AG04449 (cell line): Measurements from ENCODE around the gene HS3ST3A1.

ENCODE experiments used
- CTCF ChIA-PET: fragments of 350-600 bp; formaldehyde crosslinking; extraction: SDS; loops from one replicate; lab custom pipeline; 2021; ENCODE audit warnings: antibody characterized with exemption; lab: Yijun Ruan, JAX
- POLR2A ChIA-PET: fragments of 400-600, 350-600 bp; formaldehyde crosslinking; extraction: SDS; loops from one replicate; lab custom pipeline; 2020; ENCODE audit warnings: antibody characterized with exemption, inconsistent platforms; lab: Yijun Ruan, JAX
- DNase-seq: peaks from one replicate; pipeline ENCODE4 v3.0.0-alpha.2; 2010; ENCODE audit warnings: low read depth, low spot score
- H3K4me3 ChIP-seq: 2 replicates; pipeline ENCODE4 v1.5.1; 2011; ENCODE audit warnings: low read depth, mild to moderate bottlenecking, control low read depth, low read length
- TF ChIP-seq, protein P1 (sequence below): IDR thresholded peaks from one replicate; pipeline ENCODE4 v1.5.1; 2011; ENCODE audit warnings: mild to moderate bottlenecking, moderate library complexity, low read length, control low read depth, inconsistent platforms; ENCODE audit not compliant: insufficient read depth; ENCODE audit errors: missing control alignments

The HS3ST3A1 gene

GRCh38 chr17:13580790-13581189 is 20.9 kb downstream of the HS3ST3A1 start:
- CTCF ChIA-PET: interaction anchor here (1.2 to 1.5 kb wide), 2 partner anchors 12 to 243 kb away, joined by 3 to 4 read pairs; no protein-coding TSS in a partner anchor
- POLR2A ChIA-PET: no interaction called here
- no peak overlapping the region for H3K4me3 ChIP-seq

GRCh38 chr17:13576661-13577526 is 24.8 kb downstream of the HS3ST3A1 start:
- ChIA-PET POLR2A (interaction anchor here (1.0 to 1.1 kb wide), 2 partner anchors 15 to 230 kb away, joined by 3 to 4 read pairs; no protein-coding TSS in a partner anchor), CTCF (interaction anchor here (0.7 to 2.6 kb wide), 11 partner anchors 13 to 724 kb away, joined by 3 to 11 read pairs (median 4); partner anchors contain the start of gene HS3ST3B1)
- TF ChIP-seq, protein P1, sequence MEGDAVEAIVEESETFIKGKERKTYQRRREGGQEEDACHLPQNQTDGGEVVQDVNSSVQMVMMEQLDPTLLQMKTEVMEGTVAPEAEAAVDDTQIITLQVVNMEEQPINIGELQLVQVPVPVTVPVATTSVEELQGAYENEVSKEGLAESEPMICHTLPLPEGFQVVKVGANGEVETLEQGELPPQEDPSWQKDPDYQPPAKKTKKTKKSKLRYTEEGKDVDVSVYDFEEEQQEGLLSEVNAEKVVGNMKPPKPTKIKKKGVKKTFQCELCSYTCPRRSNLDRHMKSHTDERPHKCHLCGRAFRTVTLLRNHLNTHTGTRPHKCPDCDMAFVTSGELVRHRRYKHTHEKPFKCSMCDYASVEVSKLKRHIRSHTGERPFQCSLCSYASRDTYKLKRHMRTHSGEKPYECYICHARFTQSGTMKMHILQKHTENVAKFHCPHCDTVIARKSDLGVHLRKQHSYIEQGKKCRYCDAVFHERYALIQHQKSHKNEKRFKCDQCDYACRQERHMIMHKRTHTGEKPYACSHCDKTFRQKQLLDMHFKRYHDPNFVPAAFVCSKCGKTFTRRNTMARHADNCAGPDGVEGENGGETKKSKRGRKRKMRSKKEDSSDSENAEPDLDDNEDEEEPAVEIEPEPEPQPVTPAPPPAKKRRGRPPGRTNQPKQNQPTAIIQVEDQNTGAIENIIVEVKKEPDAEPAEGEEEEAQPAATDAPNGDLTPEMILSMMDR: no peak
- DNase-seq: no peak
- H3K4me3 ChIP-seq: no peak overlapping the region

More at GRCh38 chr17:13580790-13581189, 20.9 kb downstream of the HS3ST3A1 start:
- TF ChIP-seq, protein P1: no peak
- no peak for DNase-seq

GRCh38 chr17:13575922-13576419 is 25.8 kb downstream of the HS3ST3A1 start:
- TF ChIP-seq, protein P1: no peak
- POLR2A ChIA-PET: interaction anchor here (0.8 to 1.1 kb wide), 3 partner anchors 14 to 725 kb away, joined by 3 to 4 read pairs (median 3); partner anchors contain the start of gene HS3ST3B1
- CTCF ChIA-PET: interaction anchor here (0.8 to 2.2 kb wide), 6 partner anchors 12 to 725 kb away, joined by 3 to 11 read pairs (median 4); partner anchors contain the start of gene HS3ST3B1
- DNase-seq: no peak
- H3K4me3 ChIP-seq: no peak overlapping the region

GRCh38 chr17:13575466-13575865 is 26.3 kb downstream of the HS3ST3A1 start:
- no peak for DNase-seq
- H3K4me3 ChIP-seq: no peak overlapping the region
- TF ChIP-seq, protein P1: no peak
- ChIA-PET POLR2A (interaction anchor here (0.8 to 1.1 kb wide), 3 partner anchors 13 to 726 kb away, joined by 3 to 4 read pairs (median 3); partner anchors contain the start of gene HS3ST3B1), CTCF (interaction anchor here (0.8 to 2.2 kb wide), 6 partner anchors 12 to 725 kb away, joined by 3 to 11 read pairs (median 4); partner anchors contain the start of gene HS3ST3B1)

DNA sequence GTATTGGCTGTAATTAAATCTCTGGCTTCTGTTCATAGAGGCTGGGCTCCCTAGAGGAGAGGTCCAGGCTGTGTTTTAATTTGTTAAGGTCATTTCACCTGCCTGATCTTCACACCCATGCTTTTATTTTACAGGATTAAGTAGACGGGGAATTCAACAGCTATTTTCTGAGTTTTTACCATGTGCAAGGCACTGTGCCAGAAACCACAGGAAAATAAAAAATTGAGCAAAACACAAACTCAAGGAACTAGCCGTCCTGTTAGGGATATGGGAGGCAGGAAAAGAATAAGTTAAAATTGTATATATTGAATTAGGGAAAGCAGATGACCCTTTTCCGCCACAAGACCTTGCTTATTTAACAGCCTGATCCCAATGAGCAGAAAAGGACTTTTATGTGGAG is 29.1 kb downstream of the HS3ST3A1 start:
- TF ChIP-seq, protein P1: no peak
- no peak overlapping the region for H3K4me3 ChIP-seq
- CTCF ChIA-PET: interaction anchor here (1.9 kb wide), 1 partner anchor 10 kb away, joined by 8 read pairs; no protein-coding TSS in a partner anchor
- no peak for DNase-seq
- POLR2A ChIA-PET: no interaction called here
